HG03439 (cell line): ENCODE results near the gene ADAMTS16.
"Not testable (repeated sequence)": the region's sequence is repeated elsewhere in the genome, so short reads cannot be mapped to it uniquely, and the experiment has no call there.

Source experiments
- ATAC-seq: cut with Tn5 transposase; IDR thresholded peaks from one replicate; pipeline ENCODE4 v1.9.1; 2021; ENCODE audit warnings: mild to moderate bottlenecking, moderate library complexity; ENCODE audit not compliant: unreplicated experiment

Gene ADAMTS16

DNA sequence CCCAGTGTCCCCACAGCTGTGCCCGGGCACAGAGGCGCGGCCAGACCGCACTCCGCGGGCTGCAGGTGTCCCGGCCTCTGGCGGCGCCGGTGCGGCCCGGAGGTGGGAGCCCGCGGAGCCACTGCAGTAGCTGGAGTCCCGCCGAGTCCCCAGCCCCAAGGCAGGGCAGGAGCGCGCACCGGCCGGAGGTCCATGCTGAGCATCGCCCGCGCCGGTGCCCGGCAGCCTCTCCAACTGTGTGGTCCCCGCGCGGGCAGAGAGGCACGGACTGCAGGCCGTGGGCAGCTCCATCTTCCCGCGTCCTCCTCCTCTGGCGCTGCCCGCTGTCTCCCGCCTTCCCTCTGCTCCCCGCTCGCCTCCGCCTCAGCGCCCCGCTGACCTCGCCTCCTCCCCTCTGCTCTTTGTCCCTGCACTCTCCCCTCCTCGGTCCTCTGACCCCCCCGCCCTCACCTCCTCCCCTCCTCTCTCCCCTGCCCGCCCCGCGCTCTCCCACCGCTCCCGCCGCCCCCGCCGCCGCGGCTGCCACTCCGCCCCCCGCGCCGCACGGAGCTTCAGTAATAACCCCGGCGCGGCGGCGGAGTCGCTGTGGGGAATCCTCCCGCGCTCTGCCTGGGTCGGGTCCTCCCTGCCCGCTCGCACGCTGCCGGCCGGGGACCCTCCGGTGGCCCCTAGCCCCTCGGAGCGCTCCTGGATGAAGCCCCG lies at the start of gene ADAMTS16:
ADAMTS16 (plus strand) TSS at position 554 of the 702 bp plus-strand sequence; CDS start at position 692, 138 bp downstream.
- no peak for ATAC-seq

- ATAC-seq: no peak
Observed at GRCh38 chr5:5092149-5092548, 48.0 kb upstream of the ADAMTS16 start.

DNA sequence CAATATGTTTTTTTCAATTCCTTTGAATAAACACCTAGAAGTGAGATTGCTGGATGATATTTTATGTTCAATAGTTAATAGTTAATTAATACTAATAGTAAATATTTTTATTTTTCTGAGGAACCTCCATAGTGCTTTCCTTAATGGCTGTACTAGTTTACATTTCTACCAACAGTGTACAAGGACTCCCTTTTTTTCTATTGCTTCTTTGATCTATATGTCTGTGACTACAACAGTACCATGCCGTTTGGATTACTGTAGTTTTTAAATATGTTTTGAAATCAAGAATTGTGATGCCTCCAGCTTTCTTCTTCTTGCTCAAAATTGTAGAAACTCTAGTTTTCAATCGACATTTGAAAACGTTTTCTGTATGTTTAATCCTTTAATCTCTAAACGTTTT lies 39.5 kb upstream of the ADAMTS16 start:
- no peak for ATAC-seq

- ATAC-seq: no peak
Observed at GRCh38 chr5:5101676-5102075, 38.5 kb upstream of the ADAMTS16 start.

GRCh38 chr5:5103245-5103644 lies 36.9 kb upstream of the ADAMTS16 start:
- no peak for ATAC-seq

DNA sequence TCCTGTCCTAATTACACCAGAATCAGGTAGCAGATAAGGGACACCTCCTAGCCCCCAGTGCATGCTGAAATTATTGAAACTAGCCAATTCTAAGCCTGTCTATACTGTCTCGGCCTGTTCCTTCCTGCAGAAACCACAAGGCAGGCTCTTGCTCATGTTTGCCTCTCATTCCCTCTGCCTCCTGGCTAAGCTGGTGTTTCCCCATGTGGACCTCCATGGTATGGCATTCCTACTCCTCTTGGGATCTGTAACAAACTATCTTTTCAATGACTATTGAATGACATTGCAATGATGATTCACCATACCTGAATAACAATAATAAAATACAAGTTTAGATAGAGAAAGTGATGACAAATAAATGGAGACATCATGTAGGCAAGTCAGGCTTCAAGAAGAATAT lies 35.6 kb upstream of the ADAMTS16 start:
- no peak for ATAC-seq

GRCh38 chr5:5105531-5105930 lies 34.6 kb upstream of the ADAMTS16 start:
- ATAC-seq: no peak

GRCh38 chr5:5116956-5117355 lies 23.2 kb upstream of the ADAMTS16 start:
- no peak for ATAC-seq

DNA sequence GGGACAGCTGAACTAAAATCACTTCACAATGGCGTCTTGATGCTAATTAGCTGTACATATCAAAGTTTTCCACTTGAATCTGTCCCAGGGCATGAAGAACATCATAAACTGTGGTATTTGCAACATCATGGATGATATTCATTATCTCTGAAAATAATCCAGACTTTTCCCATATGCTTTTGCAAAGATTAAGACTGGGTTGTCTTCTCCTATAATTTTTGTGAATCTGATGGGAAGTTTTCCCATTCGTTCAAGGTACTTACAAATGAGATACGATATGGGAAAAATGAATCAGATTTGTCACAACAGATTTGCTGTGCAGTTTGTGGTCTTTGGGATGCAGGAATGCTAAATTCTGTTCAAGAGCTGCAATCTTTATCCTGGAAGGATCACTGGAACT lies 17.4 kb upstream of the ADAMTS16 start:
- no peak for ATAC-seq

- no peak for ATAC-seq
Observed at GRCh38 chr5:5124231-5124630, 15.9 kb upstream of the ADAMTS16 start.

- ATAC-seq: no peak
Observed at GRCh38 chr5:5126444-5126843, 13.7 kb upstream of the ADAMTS16 start.

DNA sequence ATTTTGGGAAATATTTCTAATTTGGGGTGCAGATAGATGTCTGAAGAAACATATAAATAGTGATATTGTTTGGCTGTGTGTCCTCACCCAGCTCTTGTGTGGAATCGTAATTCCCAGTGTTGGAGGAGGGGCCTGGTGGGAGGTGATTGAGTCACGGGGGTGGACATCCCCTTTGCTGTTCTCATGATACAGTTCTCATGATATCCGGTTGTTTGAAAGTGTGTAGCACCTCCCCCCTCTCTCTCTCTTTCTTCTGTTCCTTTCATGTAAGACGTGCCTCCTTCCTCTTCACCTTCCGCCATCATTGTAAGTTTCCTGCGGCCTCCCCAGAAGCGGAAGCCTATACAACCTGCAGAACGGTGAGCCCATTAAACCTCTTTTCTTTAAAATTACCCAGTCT lies 11.4 kb upstream of the ADAMTS16 start:
- ATAC-seq: no peak

- no peak for ATAC-seq
Observed at GRCh38 chr5:5132234-5132633, 7.9 kb upstream of the ADAMTS16 start.

- ATAC-seq: no peak
Observed at GRCh38 chr5:5132693-5133295, 7.3 kb upstream of the ADAMTS16 start.

DNA sequence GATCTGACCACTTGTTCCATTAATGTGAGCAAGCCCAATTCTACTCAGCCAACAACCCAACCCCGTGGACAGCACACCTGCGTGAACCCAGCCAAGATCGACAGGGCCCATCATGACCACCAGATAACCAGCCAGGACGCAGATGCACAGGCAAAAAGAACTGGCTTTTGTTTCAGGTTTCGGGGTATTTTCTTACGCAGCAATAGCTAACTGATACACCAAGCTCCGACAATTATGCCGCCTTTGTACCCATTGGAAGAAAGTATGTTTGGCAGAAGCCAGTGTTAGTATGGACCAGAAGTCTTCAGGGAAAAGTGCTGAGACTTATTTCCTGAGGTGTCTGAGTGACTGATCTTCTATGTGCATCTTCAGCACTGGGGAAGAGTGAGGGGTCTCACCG lies 6.0 kb upstream of the ADAMTS16 start:
- no peak for ATAC-seq

DNA sequence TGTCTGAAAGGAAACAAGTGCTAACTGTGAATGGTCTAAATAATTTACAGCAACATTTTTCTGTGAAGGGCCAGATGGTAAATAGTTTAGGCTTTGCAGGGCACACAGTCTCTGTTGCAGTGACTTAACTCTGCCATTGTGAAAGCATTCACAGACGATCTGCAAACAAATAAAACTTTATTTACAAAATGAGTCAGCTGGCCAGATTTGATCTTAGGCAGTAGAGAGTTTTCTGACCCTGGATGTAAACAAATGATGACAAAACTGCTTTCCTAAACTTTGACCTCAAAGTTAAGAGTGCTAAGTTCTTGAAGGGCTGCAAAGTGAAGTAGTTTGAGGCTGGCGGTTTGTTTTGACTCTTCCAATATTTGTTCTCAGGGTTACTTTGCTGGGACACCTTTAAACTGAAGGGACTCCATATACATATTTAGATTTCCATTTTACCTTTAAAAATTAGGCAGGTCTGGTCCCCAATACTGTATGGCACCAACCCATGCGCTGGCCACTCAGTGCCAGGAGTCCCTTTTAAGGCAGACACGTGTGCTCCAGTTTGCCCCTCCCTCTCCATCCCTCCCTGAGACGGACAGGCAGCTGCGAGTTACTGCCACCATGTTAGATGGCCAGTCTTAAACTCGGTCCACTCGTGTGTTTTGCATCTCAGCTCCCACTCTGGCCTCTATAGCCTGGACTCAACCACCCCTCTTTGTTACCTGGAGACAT lies 4.0 kb upstream of the ADAMTS16 start:
- no peak for ATAC-seq

GRCh38 chr5:5137851-5138250 lies 2.3 kb upstream of the ADAMTS16 start:
- not testable (repeated sequence) for ATAC-seq

GRCh38 chr5:5139336-5139776 lies 774 bp upstream of the ADAMTS16 start:
- no peak for ATAC-seq

DNA sequence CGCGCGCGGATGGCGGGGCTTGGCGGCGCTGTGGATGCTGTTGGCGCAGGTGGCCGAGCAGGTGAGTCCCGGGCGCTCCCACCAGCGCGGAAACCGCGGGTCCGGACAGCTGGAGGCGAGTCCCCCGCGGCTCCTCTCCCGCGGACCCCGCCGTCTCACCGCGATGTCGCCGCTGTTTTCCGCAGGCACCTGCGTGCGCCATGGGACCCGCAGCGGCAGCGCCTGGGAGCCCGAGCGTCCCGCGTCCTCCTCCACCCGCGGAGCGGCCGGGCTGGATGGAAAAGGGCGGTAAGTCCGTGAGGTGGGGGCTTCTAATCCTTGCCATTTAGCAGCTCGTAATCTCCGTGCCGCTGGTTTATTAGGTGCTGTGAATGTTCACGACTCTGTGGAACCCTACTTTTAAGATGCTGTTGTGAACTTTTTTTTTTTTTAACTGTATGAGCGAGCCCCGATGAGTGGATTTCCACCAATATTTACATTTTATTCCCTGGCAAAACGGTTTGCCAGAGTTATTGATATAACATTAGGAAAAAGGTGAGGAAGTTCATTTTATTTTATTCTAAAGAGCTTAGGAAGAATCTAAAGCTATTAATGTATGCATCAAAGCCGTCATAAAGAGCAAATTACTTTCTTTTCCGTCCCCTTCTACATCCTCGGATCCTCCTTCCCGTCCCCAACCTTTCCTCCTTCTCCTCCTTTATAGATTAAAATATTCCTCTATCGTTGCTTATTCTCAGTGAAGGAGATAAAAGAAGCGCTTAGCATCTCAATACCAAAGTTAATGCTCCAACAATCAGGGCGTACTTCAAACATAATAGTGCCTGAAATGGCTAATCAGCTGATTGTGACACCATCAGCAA lies 579 bp downstream of the ADAMTS16 start:
- no peak for ATAC-seq

DNA sequence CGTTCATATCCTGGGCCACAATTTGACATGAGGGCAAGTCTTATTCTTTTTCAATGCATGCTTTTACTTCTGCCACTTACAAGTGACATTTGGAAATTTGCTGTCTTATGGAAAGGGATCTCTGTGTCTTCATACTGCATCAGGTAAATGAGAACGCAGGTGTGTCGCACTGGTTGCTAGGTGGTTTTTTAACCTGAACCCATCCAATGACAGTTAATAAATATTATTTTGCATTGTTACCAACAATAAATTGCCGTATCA lies 1.1 kb downstream of the ADAMTS16 start:
- no peak for ATAC-seq
